ENCODE measurements around the gene CTIF.

- TF ChIP-seq CTCF (IDR thresholded peaks at IDR 0.05) (no peak), POLR2A (IDR thresholded peaks at IDR 0.05) (no peak)
These were observed 339.1 kb downstream of the CTIF start for GRCh38 chr18:48877941-48878340.
